ENCODE data around the gene CTNND2.

CTNND2 gene

GRCh38 chr5:10941900-10942299, 962.3 kb downstream of the CTNND2 start:
- Histone ChIP-seq H3K4me3 (no peak overlapping the region), H3K27ac (no peak overlapping the region)
- no peak for DNase-seq (ENCODE audit: low spot score)
- TF ChIP-seq, protein P1, sequence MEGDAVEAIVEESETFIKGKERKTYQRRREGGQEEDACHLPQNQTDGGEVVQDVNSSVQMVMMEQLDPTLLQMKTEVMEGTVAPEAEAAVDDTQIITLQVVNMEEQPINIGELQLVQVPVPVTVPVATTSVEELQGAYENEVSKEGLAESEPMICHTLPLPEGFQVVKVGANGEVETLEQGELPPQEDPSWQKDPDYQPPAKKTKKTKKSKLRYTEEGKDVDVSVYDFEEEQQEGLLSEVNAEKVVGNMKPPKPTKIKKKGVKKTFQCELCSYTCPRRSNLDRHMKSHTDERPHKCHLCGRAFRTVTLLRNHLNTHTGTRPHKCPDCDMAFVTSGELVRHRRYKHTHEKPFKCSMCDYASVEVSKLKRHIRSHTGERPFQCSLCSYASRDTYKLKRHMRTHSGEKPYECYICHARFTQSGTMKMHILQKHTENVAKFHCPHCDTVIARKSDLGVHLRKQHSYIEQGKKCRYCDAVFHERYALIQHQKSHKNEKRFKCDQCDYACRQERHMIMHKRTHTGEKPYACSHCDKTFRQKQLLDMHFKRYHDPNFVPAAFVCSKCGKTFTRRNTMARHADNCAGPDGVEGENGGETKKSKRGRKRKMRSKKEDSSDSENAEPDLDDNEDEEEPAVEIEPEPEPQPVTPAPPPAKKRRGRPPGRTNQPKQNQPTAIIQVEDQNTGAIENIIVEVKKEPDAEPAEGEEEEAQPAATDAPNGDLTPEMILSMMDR (IDR thresholded peaks at IDR 0.05) = no peak

- DNase-seq (ENCODE audit: low spot score) = no peak
- H3K27ac ChIP-seq = no peak overlapping the region
- TF ChIP-seq, protein P1 (IDR thresholded peaks at IDR 0.05) = no peak
- H3K4me3 ChIP-seq = no peak overlapping the region
These were observed 968.0 kb downstream of the CTNND2 start for GRCh38 chr5:10936081-10936855.

DNA sequence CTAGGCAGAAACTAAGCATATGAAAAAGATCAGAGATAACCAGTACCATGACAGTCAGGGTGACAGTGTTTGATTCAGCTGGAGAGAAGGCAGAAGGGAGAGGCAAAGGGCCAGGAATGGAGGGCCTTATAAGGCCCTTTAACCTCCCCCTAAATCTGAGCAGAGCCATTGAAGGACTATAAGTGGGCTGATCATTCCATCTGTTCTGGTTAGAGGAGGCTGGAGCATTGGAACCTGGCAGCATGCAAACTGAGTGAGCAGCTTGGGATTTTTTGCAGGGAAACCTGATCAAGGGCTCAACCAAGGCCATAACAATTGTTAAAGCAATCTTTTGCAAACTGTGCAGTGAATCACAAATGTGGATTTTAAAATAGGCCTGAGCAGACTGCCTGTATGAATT, 968.7 kb downstream of the CTNND2 start:
- no peak overlapping the region for H3K4me3 ChIP-seq
- DNase-seq (ENCODE audit: low spot score) = no peak
- H3K27ac ChIP-seq = no peak overlapping the region
- TF ChIP-seq, protein P1 (IDR thresholded peaks at IDR 0.05) = no peak

- Histone ChIP-seq H3K27ac (no peak overlapping the region), H3K4me3 (no peak overlapping the region)
- DNase-seq (ENCODE audit: low spot score) = no peak
- TF ChIP-seq, protein P1 (IDR thresholded peaks at IDR 0.05) = no peak
These were observed 969.4 kb downstream of the CTNND2 start for GRCh38 chr5:10934783-10935355.

DNA sequence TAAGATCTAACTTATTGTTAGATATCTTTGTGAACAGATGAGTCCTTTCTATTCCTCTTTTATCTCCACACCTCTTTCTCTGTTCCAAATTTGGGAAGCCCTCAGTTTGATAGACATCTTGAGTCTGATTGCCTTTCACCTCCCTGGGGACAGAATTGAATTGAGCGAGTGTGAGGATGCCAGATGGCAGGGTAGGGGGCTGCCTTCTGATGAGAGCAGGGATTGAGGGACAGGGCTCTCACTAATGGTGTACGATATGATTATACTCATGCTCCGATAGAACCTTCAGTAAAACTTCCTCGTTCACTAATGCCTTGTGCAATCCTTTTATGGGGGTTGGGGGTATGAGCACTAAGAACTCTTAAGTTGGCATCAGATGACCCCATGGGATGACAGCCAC, 971.1 kb downstream of the CTNND2 start:
- DNase-seq (ENCODE audit: low spot score) = no peak
- TF ChIP-seq, protein P1 (IDR thresholded peaks at IDR 0.05) = no peak

DNA sequence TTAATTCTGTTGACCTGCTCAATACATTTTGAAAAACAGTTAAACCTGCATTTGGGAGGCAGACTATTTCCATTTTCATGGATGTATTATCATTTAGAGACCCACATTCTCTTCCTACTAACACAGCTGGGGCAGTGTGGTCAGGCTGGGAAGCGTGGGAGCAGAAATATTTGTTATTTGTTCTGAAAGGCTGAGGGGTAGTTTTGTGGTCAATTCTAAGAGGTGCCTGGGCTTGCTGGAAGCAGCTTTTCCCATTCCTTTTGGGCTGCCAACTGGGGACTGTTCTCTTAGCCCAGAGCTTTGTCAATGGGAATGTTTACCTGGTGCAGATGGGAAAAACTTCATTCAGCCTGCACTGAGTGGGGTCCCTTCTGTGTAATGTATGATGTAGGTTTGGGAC, 971.8 kb downstream of the CTNND2 start:
- H3K4me3 ChIP-seq = no peak overlapping the region
- TF ChIP-seq, protein P1 (IDR thresholded peaks at IDR 0.05) = no peak
- no peak for DNase-seq (ENCODE audit: low spot score)
- no peak overlapping the region for H3K27ac ChIP-seq

More for the DNA sequence above, 971.1 kb downstream of the CTNND2 start:
- Histone ChIP-seq H3K27ac (no peak overlapping the region), H3K4me3 (no peak overlapping the region)

- TF ChIP-seq, protein P1 (IDR thresholded peaks at IDR 0.05) = no peak
- DNase-seq (ENCODE audit: low spot score) = no peak
- no peak overlapping the region for H3K27ac ChIP-seq
- no peak overlapping the region for H3K4me3 ChIP-seq
These were observed 976.6 kb downstream of the CTNND2 start for GRCh38 chr5:10927608-10928007.

Data from coronary artery (tissue), 2 donors.